NCI-H345 treated with DMSO at 0.1 percent for 48 hours (cell line): ENCODE results near the gene TMEM238.
A peak's percentile ranks its signal among the peaks of the same experiment; 100 is the strongest.

Experiments used
- DNase-seq: peaks from one replicate; lab custom pipeline; 2025; ENCODE audit not compliant: unreplicated experiment; lab: John Stamatoyannopoulos, UW

Gene TMEM238

GRCh38 chr19:55360902-55361301, 23.2 kb downstream of the TMEM238 start:
- DNase-seq: no peak

GRCh38 chr19:55358943-55359908, 24.9 kb downstream of the TMEM238 start:
- no peak for DNase-seq

DNA sequence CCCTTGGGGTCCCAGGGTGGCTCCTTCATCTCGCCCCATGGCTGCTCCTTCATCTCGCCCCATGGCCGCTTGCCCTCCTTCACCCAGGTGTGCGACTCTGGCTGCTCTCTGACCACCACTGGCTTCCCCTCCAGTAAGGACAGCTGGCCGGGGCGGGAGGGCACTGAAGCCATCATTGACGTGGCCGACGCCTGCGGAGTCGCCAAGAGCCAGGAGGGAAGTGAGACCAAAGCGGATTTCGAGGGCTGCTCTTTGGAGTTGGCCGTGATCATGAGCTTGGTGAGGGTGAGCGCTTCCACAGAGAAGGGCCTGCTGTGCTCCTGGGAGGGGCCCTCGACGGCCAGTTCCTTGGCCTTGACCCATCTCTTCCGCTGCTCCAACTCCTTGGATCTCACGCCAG, 25.6 kb downstream of the TMEM238 start:
- no peak for DNase-seq

DNA sequence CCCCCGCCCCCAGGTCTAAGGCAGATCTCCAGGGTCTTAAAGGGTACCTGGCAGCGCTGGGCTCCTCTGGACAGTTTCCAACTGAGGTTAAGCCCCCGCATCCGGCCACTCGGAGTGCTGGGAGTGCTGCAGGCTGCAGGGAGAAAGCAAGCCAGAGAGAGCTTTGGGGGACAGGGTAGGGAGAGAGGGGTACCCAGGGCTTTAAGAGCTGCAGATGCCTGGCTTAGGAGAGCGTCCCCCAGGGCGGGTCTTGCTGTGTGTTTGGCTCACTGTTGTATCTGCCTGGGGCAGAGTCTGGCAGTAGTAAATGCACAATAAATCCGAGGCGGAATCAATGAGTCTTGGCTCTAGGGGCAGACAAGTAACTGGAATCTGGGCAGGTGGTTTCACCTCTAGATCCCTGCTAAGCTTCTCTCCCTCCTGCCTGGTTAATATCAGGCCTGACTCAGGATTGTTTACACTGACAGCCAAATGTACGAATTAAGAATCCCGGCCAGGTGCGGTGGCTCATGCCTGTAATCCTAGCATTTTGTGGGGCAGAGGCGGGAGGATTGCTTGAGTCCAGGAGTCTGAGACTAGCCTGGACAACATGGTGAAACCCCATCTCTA, 28.8 kb downstream of the TMEM238 start:
- no peak for DNase-seq

- DNase-seq: no peak
Measured at GRCh38 chr19:55354698-55355212, 29.3 kb downstream of the TMEM238 start, which contains the start of gene COX6B2. TSS of gene COX6B2 (minus strand) at chr19:55354719. CDS start at chr19:55354521, 198 bp downstream.

- peak; percentile 12 for DNase-seq
Measured at GRCh38 chr19:55353803-55354697, 30.0 kb downstream of the TMEM238 start.

GRCh38 chr19:55353356-55353802, 30.7 kb downstream of the TMEM238 start:
- no peak for DNase-seq

- DNase-seq: no peak
Measured at GRCh38 chr19:55352549-55353145, 31.4 kb downstream of the TMEM238 start.

GRCh38 chr19:55352040-55352439, 32.1 kb downstream of the TMEM238 start:
- DNase-seq: no peak

DNA sequence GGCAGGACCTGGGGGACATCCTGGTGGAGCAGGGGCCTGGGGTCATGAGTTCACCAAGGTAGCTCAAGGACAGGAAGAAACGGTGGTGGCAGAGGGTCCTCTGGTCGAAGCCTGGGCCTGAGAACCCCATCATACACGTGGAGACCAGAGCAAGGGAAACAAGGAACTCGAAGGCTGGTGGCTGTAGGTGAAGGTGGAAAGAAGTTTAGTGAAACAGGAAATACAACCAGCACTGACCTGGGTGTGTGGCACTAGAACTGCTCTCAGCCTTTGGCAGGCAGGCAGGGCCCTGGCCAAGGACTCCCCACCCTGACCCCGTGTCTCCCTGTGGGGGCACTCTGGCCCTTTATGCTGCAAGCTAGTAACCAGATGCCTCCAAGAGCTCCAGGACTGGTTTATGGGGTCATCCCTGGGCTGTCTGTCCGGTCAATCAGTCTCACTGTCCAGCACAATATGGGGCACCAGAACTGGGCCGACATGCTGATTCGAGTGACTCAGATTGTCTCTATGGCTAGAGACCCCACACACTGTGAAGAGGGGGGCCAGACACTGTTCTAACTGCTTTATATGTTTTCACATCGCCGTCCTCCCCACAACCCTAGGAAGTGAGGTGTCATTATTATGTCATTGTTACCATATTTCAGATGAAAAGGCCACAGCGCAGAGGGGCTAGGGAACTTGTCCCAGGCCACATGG, 33.3 kb downstream of the TMEM238 start:
- no peak for DNase-seq

GRCh38 chr19:55348317-55349034, 35.6 kb downstream of the TMEM238 start:
- no peak for DNase-seq

DNA sequence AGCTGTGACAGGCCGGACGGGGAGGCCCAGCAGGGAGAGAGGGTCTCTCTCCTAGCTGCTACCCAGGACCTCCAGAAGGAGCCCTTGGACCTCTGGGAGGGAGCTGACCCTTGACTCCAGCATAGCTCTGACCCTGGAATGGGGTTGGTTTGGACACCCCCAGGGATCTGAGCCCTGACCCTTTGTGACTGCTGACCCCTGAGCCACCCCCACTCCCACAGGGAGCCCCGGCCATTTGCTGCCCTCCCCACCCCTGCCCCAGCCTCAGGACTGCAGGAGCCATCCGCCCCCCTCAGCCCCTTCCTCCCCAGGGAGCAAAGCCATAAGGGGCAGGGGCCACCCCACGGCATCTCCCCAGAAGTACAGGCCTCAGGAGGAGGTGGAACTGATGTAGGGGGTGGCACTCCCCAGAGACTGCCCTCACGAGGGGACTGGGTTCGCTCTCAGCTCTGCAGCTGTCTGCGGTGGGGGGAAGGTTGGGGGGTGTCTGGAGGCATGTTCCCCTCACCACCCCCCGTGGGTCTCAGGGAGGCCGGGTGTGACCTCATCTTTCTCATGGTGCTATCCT, 36.6 kb downstream of the TMEM238 start:
- DNase-seq: no peak

- no peak for DNase-seq
Measured at GRCh38 chr19:55346725-55347441, 37.2 kb downstream of the TMEM238 start.

- no peak for DNase-seq
Measured at GRCh38 chr19:55345818-55346724, 38.0 kb downstream of the TMEM238 start.

DNA sequence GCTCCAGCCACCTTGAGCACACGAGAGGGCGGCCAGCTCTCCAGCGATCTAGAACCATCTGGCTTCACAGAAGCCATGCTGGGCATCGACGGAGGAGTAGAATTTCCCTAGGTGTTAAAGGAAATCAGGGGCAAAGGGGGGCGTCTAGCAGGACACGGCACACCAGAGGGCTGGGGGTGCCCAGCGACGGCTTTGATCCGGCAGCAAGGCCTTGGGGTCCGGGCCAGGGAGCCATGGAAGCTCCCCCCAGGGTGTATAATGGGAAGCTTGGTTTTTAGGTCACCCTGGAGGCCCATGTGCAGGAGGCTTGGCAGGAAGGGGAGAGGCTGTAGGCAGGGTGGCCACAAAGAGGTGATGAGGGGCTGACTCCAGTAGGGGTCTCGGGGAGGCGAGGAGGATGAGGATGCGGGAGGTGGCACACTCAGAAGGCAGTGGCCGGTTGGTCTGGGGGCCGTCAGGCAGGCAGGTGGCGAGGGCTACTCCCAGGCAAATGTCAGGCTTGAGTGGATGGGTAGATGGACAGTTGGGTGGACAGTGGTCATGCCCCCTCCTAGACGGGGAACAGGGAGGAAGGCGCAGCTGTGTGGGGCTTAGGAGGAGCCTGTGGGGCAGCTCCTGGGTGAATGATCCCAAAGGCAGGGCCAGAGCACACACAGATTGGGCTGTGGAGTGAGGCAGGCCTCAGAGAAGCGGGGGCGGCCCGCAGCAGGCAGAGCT, 38.8 kb downstream of the TMEM238 start:
- no peak for DNase-seq

GRCh38 chr19:55344444-55344843, 39.6 kb downstream of the TMEM238 start:
- peak; percentile 18 for DNase-seq
